ENCODE results near the gene MAP7. TPM values are rescaled to one million over a fixed set of nuclear protein-coding genes. Genes with fewer than 3 reads are reported as not detected.

MAP7 gene
- total RNA-seq, 1 donor from 2014 or later, result 101 TPM

- Mint-ChIP-seq H3K4me1 (ENCODE audit: low read depth) (no peaks in the 10 kb centered on the region), H3K27ac (no peak overlapping the region), H3K4me3 (ENCODE audit: low read depth) (no peak overlapping the region), H3K9me3 (ENCODE audit: low read depth) (no peaks in the 10 kb centered on the region), H3K27me3 (no peaks in the 10 kb centered on the region), H3K36me3 (ENCODE audit: insufficient read depth) (peaks cover 21% of the 10 kb centered on the region)
- TF ChIP-seq CTCF (IDR thresholded peaks at IDR 0.05; ENCODE audit: unreplicated experiment), result no peak
- DNase-seq (ENCODE audit: low spot score, unreplicated experiment), result no peak
Observed at GRCh38 chr6:136343275-136343674, 206.9 kb downstream of the MAP7 start.

GRCh38 chr6:136341967-136342366, 208.3 kb downstream of the MAP7 start:
- Mint-ChIP-seq H3K4me3 (ENCODE audit: low read depth) (no peak overlapping the region), H3K4me1 (ENCODE audit: low read depth) (peaks cover 2% of the 10 kb centered on the region), H3K9me3 (ENCODE audit: low read depth) (no peaks in the 10 kb centered on the region), H3K36me3 (ENCODE audit: insufficient read depth) (peaks cover 17% of the 10 kb centered on the region), H3K27ac (no peak overlapping the region), H3K27me3 (no peaks in the 10 kb centered on the region)
- no peak for DNase-seq (ENCODE audit: low spot score, unreplicated experiment)
- TF ChIP-seq CTCF (IDR thresholded peaks at IDR 0.05; ENCODE audit: unreplicated experiment), result no peak

- H3K4me1 Mint-ChIP-seq (ENCODE audit: low read depth), result peaks cover 4% of the 10 kb centered on the region
- H3K4me3 Mint-ChIP-seq (ENCODE audit: low read depth), result no peak overlapping the region
- DNase-seq (ENCODE audit: low spot score, unreplicated experiment), result no peak
- no peak for TF ChIP-seq CTCF (IDR thresholded peaks at IDR 0.05; ENCODE audit: unreplicated experiment)
- no peaks in the 10 kb centered on the region for H3K9me3 Mint-ChIP-seq (ENCODE audit: low read depth)
- no peak overlapping the region for H3K27ac Mint-ChIP-seq
- no peaks in the 10 kb centered on the region for H3K27me3 Mint-ChIP-seq
- peaks cover 16% of the 10 kb centered on the region for H3K36me3 Mint-ChIP-seq (ENCODE audit: insufficient read depth)
Observed at GRCh38 chr6:136341367-136341766, 208.9 kb downstream of the MAP7 start.

- Mint-ChIP-seq H3K27me3 (no peaks in the 10 kb centered on the region), H3K4me1 (ENCODE audit: low read depth) (peaks cover 4% of the 10 kb centered on the region), H3K27ac (peak overlapping the region; percentile 51), H3K36me3 (ENCODE audit: insufficient read depth) (peaks cover 2% of the 10 kb centered on the region), H3K4me3 (ENCODE audit: low read depth) (no peak overlapping the region), H3K9me3 (ENCODE audit: low read depth) (no peaks in the 10 kb centered on the region)
- no peak for DNase-seq (ENCODE audit: low spot score, unreplicated experiment)
- peak; percentile 14 for TF ChIP-seq CTCF (IDR thresholded peaks at IDR 0.05; ENCODE audit: unreplicated experiment)
Observed at GRCh38 chr6:136338486-136338885, 211.7 kb downstream of the MAP7 start.

GRCh38 chr6:136337606-136338005, 212.6 kb downstream of the MAP7 start:
- Mint-ChIP-seq H3K27ac (no peak overlapping the region), H3K27me3 (no peaks in the 10 kb centered on the region), H3K9me3 (ENCODE audit: low read depth) (no peaks in the 10 kb centered on the region), H3K4me3 (ENCODE audit: low read depth) (no peak overlapping the region), H3K4me1 (ENCODE audit: low read depth) (peaks cover 4% of the 10 kb centered on the region), H3K36me3 (ENCODE audit: insufficient read depth) (peaks cover 2% of the 10 kb centered on the region)
- TF ChIP-seq CTCF (IDR thresholded peaks at IDR 0.05; ENCODE audit: unreplicated experiment), result no peak
- DNase-seq (ENCODE audit: low spot score, unreplicated experiment), result no peak
